Measurements from ENCODE around the gene NMNAT2. TPM values are rescaled to one million over a fixed set of nuclear protein-coding genes. Genes with fewer than 3 reads are reported as not detected.

The NMNAT2 gene
- total and polyA plus RNA-seq, 2 of the 8 experiments (the other 6 are each of a cell fraction or from before 2014, with no cell fraction given): 6.5 to 20.9 TPM

GRCh38 chr1:183466781-183467180 lies 48.6 kb upstream of the NMNAT2 start (continued):
- no peak for TF ChIP-seq CTBP2 (IDR thresholded peaks at IDR 0.05; ENCODE audit: borderline replicate concordance, insufficient read depth, insufficient read length, low read length)
